HUES64 (cell line): ENCODE results near the gene ZDHHC5. TPM values are rescaled to one million over a fixed set of nuclear protein-coding genes. Genes with fewer than 3 reads are reported as not detected.

ENCODE experiments used
- H3K27ac ChIP-seq: 2 replicates; pipeline ENCODE4 v1.7.0; 2013; ENCODE audit warnings: low read depth, low read length, inconsistent platforms
- H3K27me3 ChIP-seq: 2 replicates; pipeline ENCODE4 v1.6.1; 2013; ENCODE audit warnings: mild to moderate bottlenecking, low read length; ENCODE audit not compliant: insufficient read depth
- H3K36me3 ChIP-seq: 2 replicates; pipeline ENCODE4 v1.6.1; 2013; ENCODE audit warnings: mild to moderate bottlenecking, low read length; ENCODE audit not compliant: insufficient read depth
- H3K4me1 ChIP-seq: 2 replicates; pipeline ENCODE4 v1.6.1; 2013; ENCODE audit warnings: mild to moderate bottlenecking, low read length, moderate library complexity; ENCODE audit not compliant: insufficient read depth
- H3K4me3 ChIP-seq: 2 replicates; pipeline ENCODE4 v1.5.1; 2013; ENCODE audit warnings: mild to moderate bottlenecking, low read length, moderate library complexity
- H3K9ac ChIP-seq: 2 replicates; pipeline ENCODE4 v1.6.1; 2013; ENCODE audit warnings: mild to moderate bottlenecking, low read depth, low read length
- H3K9me3 ChIP-seq: 2 replicates; pipeline ENCODE4 v1.6.1; 2013; ENCODE audit warnings: low read depth, low read length; ENCODE audit not compliant: insufficient read depth
- WGBS: fragments of 150-250, 120-280 bp; methylation state at CpG from one replicate; pipeline ENCODE4 v1.1.7; 2013; ENCODE audit warnings: missing lambda C conversion rate; 5-methylcytosine and 5-hydroxymethylcytosine counted together
- polyA plus RNA-seq, 2 experiments: library from polyadenylated mRNA; stranded (reverse); fragments of 50-300 nt; gene quantifications; one replicate each; pipeline ENCODE4 v1.2.3, GENCODE V29; 2013

Gene ZDHHC5, protein sequence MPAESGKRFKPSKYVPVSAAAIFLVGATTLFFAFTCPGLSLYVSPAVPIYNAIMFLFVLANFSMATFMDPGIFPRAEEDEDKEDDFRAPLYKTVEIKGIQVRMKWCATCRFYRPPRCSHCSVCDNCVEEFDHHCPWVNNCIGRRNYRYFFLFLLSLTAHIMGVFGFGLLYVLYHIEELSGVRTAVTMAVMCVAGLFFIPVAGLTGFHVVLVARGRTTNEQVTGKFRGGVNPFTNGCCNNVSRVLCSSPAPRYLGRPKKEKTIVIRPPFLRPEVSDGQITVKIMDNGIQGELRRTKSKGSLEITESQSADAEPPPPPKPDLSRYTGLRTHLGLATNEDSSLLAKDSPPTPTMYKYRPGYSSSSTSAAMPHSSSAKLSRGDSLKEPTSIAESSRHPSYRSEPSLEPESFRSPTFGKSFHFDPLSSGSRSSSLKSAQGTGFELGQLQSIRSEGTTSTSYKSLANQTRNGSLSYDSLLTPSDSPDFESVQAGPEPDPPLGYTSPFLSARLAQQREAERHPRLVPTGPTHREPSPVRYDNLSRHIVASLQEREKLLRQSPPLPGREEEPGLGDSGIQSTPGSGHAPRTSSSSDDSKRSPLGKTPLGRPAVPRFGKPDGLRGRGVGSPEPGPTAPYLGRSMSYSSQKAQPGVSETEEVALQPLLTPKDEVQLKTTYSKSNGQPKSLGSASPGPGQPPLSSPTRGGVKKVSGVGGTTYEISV
- polyA plus RNA-seq (2013, experiment 1 of 2) = 33.3 TPM
- polyA plus RNA-seq (2013, experiment 2 of 2) = 31.4 TPM

DNA sequence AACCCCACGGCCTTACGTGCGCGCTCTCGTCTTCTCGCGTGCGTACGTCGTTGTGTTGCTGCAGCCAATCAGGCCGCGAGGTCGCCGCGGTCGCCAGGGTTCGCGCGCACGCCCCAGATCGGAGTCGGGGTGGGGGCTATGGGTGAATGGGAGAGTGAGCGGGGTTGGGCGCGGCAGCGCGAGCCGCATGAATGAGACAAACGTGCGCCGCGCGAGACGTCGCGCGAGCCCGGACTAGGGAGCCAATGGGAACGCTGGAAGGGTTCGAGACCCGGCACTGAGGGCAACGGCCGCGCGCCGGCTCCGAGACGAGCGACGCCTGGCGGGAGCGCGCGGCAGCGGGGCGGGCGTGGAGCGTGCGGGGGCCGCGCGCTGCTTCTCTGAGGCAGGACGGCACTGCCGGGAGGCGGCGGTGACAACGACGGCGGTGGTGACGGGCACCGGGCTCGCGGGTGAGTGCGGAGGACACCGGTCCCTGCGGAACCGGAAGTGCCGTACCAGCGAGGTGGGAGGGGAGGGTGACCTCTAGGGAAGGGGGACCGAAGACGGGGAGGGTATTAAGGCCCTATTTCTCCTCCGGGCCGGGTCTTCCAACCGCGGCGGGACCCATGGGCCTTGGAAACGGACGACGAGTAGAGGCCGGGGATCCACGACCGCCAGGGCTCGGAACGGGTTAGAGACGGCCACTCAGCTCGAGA, at the start of gene ZDHHC5:
Gene ZDHHC5 (plus strand): TSS at position 379 of the 698 bp plus-strand sequence. CDS start 4,977 bp downstream, outside the sequence.
- peak within 1 kb of the TSS; percentile 92 for H3K4me3 ChIP-seq
- WGBS = under 1% methylated on average over 96 of the region's 96 CpGs
- H3K9me3 ChIP-seq = no peaks in the 10 kb centered on the region
- peaks cover 5% of the 10 kb centered on the region; the same call in 1 of the 2 replicates for H3K4me1 ChIP-seq
- peaks cover 14% of the 10 kb centered on the region for H3K36me3 ChIP-seq
- H3K9ac ChIP-seq = peak within 1 kb of the TSS; percentile 98
- H3K27ac ChIP-seq = peak within 1 kb of the TSS; percentile 95
- H3K27me3 ChIP-seq = no peaks in the 10 kb centered on the region

DNA sequence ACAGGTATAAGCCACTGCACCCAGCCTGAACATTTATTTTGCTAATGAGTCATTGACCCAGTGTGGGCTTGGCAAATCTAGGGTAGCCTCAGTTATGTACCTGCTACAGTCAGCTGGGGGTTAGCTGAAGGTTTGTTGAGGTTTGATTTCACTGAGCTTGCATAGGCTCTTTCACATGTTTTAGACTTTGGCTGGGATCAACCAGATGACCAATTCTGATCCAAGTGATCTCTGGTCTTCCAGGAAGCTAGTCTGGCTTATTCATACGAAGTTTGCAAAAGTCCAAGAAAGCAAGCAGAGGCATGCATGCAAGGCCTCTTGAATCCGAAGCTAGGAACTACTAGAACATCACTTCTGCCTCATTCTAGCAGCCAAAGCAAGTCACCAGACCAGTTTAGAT, 49.5 kb upstream of the ZDHHC5 start:
- Histone ChIP-seq H3K36me3 (peaks cover 20% of the 10 kb centered on the region), H3K27me3 (no peaks in the 10 kb centered on the region), H3K9me3 (peaks cover 10% of the 10 kb centered on the region), H3K9ac (no peak overlapping the region), H3K4me3 (no peak overlapping the region), H3K27ac (no peak overlapping the region), H3K4me1 (no peaks in the 10 kb centered on the region)
- 90% methylated on average over 2 of the region's 2 CpGs for WGBS

DNA sequence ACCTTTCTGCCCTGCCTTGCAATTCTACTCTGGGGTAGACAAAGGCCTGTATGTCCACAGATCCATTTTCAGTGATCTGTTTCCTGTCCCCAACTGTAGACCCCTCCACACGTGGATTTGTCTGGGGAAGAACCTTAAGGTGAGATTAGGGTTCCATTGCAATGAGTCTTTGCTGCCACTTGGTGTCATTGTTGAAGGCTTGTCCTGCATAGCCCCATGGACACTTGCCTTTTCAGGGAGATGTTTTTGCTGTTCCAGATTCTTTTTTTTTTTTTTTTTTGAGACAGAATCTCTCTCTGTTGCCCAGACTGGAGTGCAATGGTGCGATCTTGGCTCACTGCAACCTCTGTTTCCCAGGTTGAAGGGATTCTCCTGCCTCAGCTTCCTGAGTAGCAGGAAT, 48.6 kb upstream of the ZDHHC5 start:
- H3K27ac ChIP-seq = no peak overlapping the region
- peaks cover 12% of the 10 kb centered on the region for H3K36me3 ChIP-seq
- H3K27me3 ChIP-seq = no peaks in the 10 kb centered on the region
- H3K9me3 ChIP-seq = peaks cover 10% of the 10 kb centered on the region
- no peaks in the 10 kb centered on the region for H3K4me1 ChIP-seq
- H3K9ac ChIP-seq = no peak overlapping the region
- H3K4me3 ChIP-seq = no peak overlapping the region
- WGBS = 91% methylated on average over 2 of the region's 2 CpGs

DNA sequence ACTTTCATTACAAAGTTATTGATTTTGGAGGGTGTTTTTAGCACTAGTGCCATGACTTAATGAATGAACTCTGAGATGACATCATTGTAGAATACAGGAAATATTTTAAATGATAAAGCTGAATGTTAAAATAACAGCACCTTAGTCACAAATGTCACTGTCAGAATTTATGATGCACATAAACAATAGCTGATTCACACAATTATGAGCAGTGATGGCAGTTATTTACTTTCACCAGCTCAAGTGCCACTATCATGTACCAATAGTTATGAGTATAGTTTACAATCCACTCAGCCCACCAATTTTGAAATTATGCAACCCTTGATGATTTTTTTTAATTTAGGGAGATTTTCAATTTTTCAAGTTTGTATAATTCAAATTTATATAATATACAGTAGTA, 47.4 kb upstream of the ZDHHC5 start:
- H3K9me3 ChIP-seq = peaks cover 10% of the 10 kb centered on the region
- H3K27me3 ChIP-seq = no peaks in the 10 kb centered on the region
- no peaks in the 10 kb centered on the region for H3K4me1 ChIP-seq
- no peak overlapping the region for H3K9ac ChIP-seq
- no peak overlapping the region for H3K27ac ChIP-seq
- H3K36me3 ChIP-seq = peaks cover 2% of the 10 kb centered on the region; the same call in 1 of the 2 replicates
- H3K4me3 ChIP-seq = no peak overlapping the region

DNA sequence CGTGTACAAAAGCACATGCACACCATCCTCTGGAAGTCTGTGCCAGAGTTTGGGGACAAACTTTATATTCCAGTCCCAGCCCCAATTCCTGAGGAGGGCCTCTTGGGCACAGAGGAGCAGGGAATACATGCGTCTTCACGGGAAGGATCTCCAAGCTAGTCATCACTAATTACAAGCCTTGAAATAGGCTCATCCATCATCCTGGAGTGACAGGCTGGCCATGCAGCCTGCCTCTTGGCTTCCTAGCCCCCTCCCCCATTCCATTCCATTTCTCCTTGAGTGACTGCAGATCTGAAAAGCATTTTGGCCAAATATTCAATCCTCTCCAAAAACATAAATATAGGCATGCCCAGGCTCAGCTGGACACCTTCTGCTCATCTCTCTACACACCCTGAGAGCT, 45.7 kb upstream of the ZDHHC5 start:
- H3K9ac ChIP-seq = no peak overlapping the region
- H3K27me3 ChIP-seq = no peaks in the 10 kb centered on the region
- H3K9me3 ChIP-seq = peaks cover 10% of the 10 kb centered on the region
- WGBS = 61% methylated on average over 3 of the region's 3 CpGs
- peaks cover 2% of the 10 kb centered on the region; the same call in 1 of the 2 replicates for H3K36me3 ChIP-seq
- H3K27ac ChIP-seq = no peak overlapping the region
- no peaks in the 10 kb centered on the region for H3K4me1 ChIP-seq
- H3K4me3 ChIP-seq = no peak overlapping the region

DNA sequence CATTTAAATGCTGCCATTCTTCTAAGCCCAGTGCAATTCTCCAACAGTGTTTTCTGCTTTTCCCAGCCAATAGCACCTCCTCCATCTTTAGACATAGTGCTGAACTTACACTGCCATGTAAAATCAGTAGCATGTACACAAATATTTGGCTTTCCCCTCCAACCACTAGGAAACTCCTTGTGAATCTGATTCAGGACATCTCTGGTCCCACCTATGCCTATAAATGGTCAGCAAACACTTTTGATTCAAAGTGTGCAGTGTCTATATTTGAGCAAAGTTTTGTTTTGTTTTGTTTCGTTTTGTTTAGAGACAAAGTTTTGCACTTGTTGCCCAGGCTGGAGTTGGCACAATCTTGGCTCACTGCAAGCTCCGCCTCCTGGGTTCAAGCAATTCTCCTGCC, 43.0 kb upstream of the ZDHHC5 start:
- no peaks in the 10 kb centered on the region for H3K4me1 ChIP-seq
- H3K9me3 ChIP-seq = peaks cover 3% of the 10 kb centered on the region
- no peak overlapping the region for H3K9ac ChIP-seq
- no peak overlapping the region for H3K4me3 ChIP-seq
- no peaks in the 10 kb centered on the region for H3K27me3 ChIP-seq
- 98% methylated on average over 2 of the region's 2 CpGs for WGBS
- H3K27ac ChIP-seq = no peak overlapping the region
- H3K36me3 ChIP-seq = peaks cover 1% of the 10 kb centered on the region; the same call in 1 of the 2 replicates

DNA sequence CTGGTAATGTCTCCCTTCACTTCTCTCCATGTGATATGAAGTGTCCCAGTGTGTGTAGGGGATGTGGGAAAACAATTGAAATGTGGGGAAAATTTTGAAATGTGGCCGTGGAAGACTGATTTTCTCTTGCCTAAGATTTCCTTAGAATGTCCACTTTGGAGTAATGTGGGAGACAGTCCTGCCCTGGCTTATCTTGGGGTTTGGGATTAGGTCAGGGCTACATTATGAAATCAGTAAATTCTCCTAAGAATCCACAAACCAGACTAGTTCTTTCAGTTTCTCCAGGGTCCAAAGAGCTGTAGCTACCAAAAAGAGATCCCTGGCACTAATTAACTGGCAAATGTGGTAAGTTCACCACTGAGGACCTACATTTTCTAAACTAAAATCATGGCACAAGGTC, 41.0 kb upstream of the ZDHHC5 start:
- Histone ChIP-seq H3K4me1 (no peaks in the 10 kb centered on the region), H3K4me3 (no peak overlapping the region), H3K27me3 (no peaks in the 10 kb centered on the region), H3K36me3 (no peaks in the 10 kb centered on the region), H3K9ac (no peak overlapping the region), H3K27ac (no peak overlapping the region), H3K9me3 (no peaks in the 10 kb centered on the region)
- 91% methylated on average over 1 of the region's 1 CpG for WGBS

GRCh38 chr11:57630171-57630570, 37.7 kb upstream of the ZDHHC5 start:
- H3K4me3 ChIP-seq = no peak overlapping the region
- 95% methylated on average over 2 of the region's 2 CpGs for WGBS
- no peaks in the 10 kb centered on the region for H3K4me1 ChIP-seq
- no peak overlapping the region for H3K9ac ChIP-seq
- H3K27ac ChIP-seq = no peak overlapping the region
- no peaks in the 10 kb centered on the region for H3K36me3 ChIP-seq
- no peaks in the 10 kb centered on the region for H3K9me3 ChIP-seq
- H3K27me3 ChIP-seq = no peaks in the 10 kb centered on the region

DNA sequence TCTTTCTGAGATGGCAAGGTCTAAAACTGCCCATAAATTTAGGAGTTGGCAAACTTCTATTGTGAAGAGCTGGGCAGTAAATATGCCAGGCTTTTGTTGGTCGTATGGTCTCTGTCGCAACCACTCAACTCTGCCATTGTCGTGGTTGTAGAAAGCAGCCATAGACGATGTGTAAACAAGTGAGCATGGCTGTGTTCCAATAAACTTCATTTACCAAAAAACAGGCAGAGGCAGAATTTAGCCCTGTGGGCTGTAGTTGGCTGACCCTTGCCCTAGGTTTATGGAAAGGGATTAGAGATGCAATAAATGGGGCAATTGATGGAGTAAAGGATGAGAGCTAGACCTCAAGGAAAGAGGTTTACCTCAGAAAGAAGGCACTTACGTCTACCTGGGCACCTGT, 35.8 kb upstream of the ZDHHC5 start:
- Histone ChIP-seq H3K36me3 (no peaks in the 10 kb centered on the region), H3K9me3 (no peaks in the 10 kb centered on the region), H3K27me3 (no peaks in the 10 kb centered on the region), H3K27ac (no peak overlapping the region), H3K9ac (no peak overlapping the region), H3K4me3 (no peak overlapping the region), H3K4me1 (peaks cover 4% of the 10 kb centered on the region; the same call in 1 of the 2 replicates)
- WGBS = 94% methylated on average over 5 of the region's 5 CpGs

GRCh38 chr11:57633394-57634070, 34.4 kb upstream of the ZDHHC5 start:
- H3K4me1 ChIP-seq = peaks cover 12% of the 10 kb centered on the region
- no peak overlapping the region for H3K27ac ChIP-seq
- no peak overlapping the region for H3K4me3 ChIP-seq
- H3K27me3 ChIP-seq = no peaks in the 10 kb centered on the region
- no peaks in the 10 kb centered on the region for H3K9me3 ChIP-seq
- H3K9ac ChIP-seq = no peak overlapping the region
- H3K36me3 ChIP-seq = no peaks in the 10 kb centered on the region
- WGBS = 89% methylated on average over 6 of the region's 6 CpGs
